H1 (cell line): ENCODE results near the gene QSOX1. TPM values are rescaled to one million over a fixed set of nuclear protein-coding genes. Genes with fewer than 3 reads are reported as not detected.

ENCODE experiments used
- CEBPB ChIP-seq: IDR thresholded peaks from 2 replicates; pipeline ENCODE4 v1.6.1; 2012; ENCODE audit warnings: low read depth, low read length
- GABPA ChIP-seq: IDR thresholded peaks from 2 replicates; pipeline ENCODE4 v1.6.1; 2011; ENCODE audit warnings: mild to moderate bottlenecking, low read length, moderate library complexity, borderline replicate concordance; ENCODE audit not compliant: insufficient read depth
- NANOG ChIP-seq: IDR thresholded peaks from 2 replicates; pipeline ENCODE4 v1.6.1; 2011; ENCODE audit warnings: low read length, low read depth, mild to moderate bottlenecking, inconsistent platforms; ENCODE audit not compliant: insufficient read depth, poor library complexity, severe bottlenecking
- SIN3A ChIP-seq, 2 experiments: IDR thresholded peaks in 1 of 2; conservative IDR thresholded peaks in 1 of 2; 2 replicates each; pipeline ENCODE4 v1.6.1; 2011 to 2012; ENCODE audit warnings: low read length in 2 of 2, improper control_type of control experiment in 1 of 2, low read depth in 1 of 2, mild to moderate bottlenecking in 1 of 2
- SP2 ChIP-seq: IDR thresholded peaks from 2 replicates; pipeline ENCODE4 v1.6.1; 2012; ENCODE audit warnings: mild to moderate bottlenecking, low read length, inconsistent platforms
- SUZ12 ChIP-seq: fragments of 200-600 bp; sonication (generic); IDR thresholded peaks from 2 replicates; pipeline ENCODE4 v1.6.1; 2012; ENCODE audit warnings: mild to moderate bottlenecking, inconsistent platforms, low read length, moderate library complexity, mixed read lengths
- TCF12 ChIP-seq: IDR thresholded peaks from 2 replicates; pipeline ENCODE4 v1.6.1; 2011; ENCODE audit warnings: low read depth, mild to moderate bottlenecking, low read length
- polyA plus RNA-seq, 7 experiments: library from polyadenylated mRNA; depleted of rRNA in 3 of 7; stranded (reverse) in 5 of 7; unstranded in 2 of 7; fragments of >200 nt in 5 of 7; fragments of 200-250 nt in 2 of 7; gene quantifications; 1 replicate in 5 of 7; 2 replicates in 1 of 7; 4 replicates in 1 of 7; pipeline versions ENCODE4 v1.2.1 to v1.2.3, GENCODE V29; 2011 to 2013; ENCODE audit warnings: missing spikeins in 2 of 7, mixed read lengths in 2 of 7
- total RNA-seq: library from RNA; stranded (reverse); fragmentation: NEBNext Ultra II Directional; extraction: Animal tissue kit (Norgen Biotek cat#: 25700); gene quantifications from 2 replicates; pipeline ENCODE4 v1.2.1, GENCODE V29; 2021
- TF ChIP-seq, protein P1 (sequence below): IDR thresholded peaks from 2 replicates; pipeline ENCODE4 v1.6.1; 2011; ENCODE audit warnings: low read depth, mild to moderate bottlenecking, low read length; ENCODE audit not compliant: insufficient read depth

Gene QSOX1
- total and polyA plus RNA-seq, 2 of the 8 experiments (the other 6 are each of a cell fraction or from before 2014, with no cell fraction given), result 97.7 to 123 TPM

GRCh38 chr1:180136331-180136967 is 18.2 kb upstream of the QSOX1 start (continued):
- TF ChIP-seq NANOG (no peak), GABPA (no peak), SUZ12 (no peak), CEBPB (no peak), TCF12 (no peak), SIN3A (conservative IDR thresholded peaks at IDR 0.05 in 1 of 2, IDR thresholded peaks at IDR 0.05 in 1 of 2; ENCODE audit: low read depth in 1 of 2, low read length in 2 of 2) (no peak), SP2 (no peak)
- TF ChIP-seq, protein P1, sequence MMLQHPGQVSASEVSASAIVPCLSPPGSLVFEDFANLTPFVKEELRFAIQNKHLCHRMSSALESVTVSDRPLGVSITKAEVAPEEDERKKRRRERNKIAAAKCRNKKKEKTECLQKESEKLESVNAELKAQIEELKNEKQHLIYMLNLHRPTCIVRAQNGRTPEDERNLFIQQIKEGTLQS, result no peak
